Skeletal muscle satellite cell (primary cell): ENCODE measurements around the gene CXXC5.

ENCODE experiments used
- H3K27me3 ChIP-seq: 2 replicates; pipeline ENCODE4 v1.7.0; 2013; ENCODE audit warnings: low read length; ENCODE audit not compliant: control insufficient read depth, insufficient read depth
- H3K36me3 ChIP-seq: 2 replicates; pipeline ENCODE4 v1.7.0; 2013; ENCODE audit warnings: mild to moderate bottlenecking, control low read depth, low read length; ENCODE audit not compliant: insufficient read depth
- H3K4me1 ChIP-seq: 2 replicates; pipeline ENCODE4 v1.7.0; 2013; ENCODE audit warnings: low read length; ENCODE audit not compliant: control insufficient read depth, insufficient read depth
- H3K4me2 ChIP-seq: 2 replicates; pipeline ENCODE4 v1.7.0; 2013; ENCODE audit warnings: mild to moderate bottlenecking, low read length
- H3K4me3 ChIP-seq: 2 replicates; pipeline ENCODE4 v1.7.0; 2013; ENCODE audit warnings: low read length
- H3K9ac ChIP-seq: 2 replicates; pipeline ENCODE4 v1.7.0; 2013; ENCODE audit warnings: mild to moderate bottlenecking, low read depth, low read length, moderate library complexity
- H3K9me3 ChIP-seq: replicated peaks from 2 replicates; pipeline ENCODE4 v1.7.0; 2013; ENCODE audit warnings: mild to moderate bottlenecking, control low read depth, low read length

The CXXC5 gene

DNA sequence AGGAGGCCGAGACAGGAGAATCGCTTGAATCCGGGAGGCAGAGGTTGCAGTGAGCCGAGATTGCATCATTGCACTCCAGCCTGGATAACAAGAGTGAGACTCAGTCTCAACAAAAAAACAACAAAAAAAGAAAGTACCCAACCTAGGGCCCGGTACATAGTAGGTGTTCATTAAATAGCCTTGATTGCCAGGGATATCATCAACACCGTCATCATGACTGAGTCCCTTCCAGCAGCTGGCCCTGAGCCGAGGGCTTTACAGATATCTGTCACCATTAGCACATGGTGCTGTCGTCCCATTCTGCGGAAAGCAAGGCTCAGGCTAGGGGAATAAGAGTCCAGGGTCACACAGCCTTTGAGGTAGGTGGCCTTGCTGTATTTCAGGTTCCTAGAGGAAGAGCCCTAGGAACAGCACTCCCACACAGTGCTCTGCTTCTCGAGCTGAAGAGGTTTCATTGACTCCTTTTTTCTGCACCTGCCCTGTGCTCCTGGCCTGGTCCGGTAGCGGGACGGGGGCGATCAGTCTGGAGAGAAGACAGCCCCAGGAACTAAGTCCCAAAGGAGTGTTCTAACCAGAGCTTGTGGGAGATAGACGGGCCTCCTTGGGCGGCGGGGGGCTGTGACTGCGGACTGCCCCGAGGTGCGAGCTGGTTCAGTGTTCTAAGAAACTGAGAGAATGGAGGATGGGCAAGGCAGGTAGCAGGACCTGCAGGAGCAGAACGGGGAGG is 48.2 kb downstream of the CXXC5 start:
- H3K4me1 ChIP-seq: peaks cover 63% of the 10 kb centered on the region
- H3K36me3 ChIP-seq: no peaks in the 10 kb centered on the region
- H3K27me3 ChIP-seq: no peaks in the 10 kb centered on the region
- H3K9ac ChIP-seq: peak overlapping the region; percentile 82
- peak overlapping the region; percentile 61 for H3K4me3 ChIP-seq
- H3K9me3 ChIP-seq: no peaks in the 10 kb centered on the region
- peak overlapping the region; percentile 83 for H3K4me2 ChIP-seq

DNA sequence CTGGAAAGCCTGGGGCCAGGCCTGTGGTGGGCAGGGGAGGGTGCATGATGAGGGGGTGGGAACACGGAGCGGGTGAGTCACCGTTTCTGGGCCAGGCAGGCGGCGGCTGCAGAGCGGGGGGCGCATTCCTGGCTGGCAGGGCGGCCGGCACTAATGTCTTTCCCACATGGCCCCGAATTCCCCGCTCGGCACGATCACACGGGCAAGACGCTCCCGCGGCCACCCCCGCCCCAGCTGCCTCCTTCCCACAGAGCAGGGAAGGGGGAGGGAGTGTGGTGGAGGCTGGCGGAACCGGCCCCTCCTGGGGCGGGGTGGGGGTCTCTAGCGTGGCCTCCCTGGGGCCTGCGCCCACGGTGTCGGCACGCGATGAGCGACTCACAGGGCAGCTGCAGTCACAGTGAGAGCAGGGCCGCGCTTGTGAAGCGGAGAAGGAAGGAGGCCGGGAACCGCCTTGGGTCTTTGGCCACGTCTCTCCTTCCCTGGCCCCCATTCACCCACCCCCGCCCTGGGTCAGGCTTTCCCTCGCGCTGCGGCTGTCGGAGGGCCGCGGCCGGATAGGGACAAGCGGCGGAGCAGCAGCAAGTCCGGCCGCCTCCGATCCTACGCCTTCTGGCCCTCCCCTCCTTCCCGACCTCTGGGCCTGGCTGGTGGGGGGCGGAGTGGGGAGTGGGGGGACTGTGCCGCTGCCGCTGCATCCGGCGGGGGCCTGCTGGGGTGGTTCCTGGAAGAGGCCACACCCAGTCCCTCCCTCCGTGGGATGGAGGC is 48.9 kb downstream of the CXXC5 start:
- Histone ChIP-seq H3K4me1 (peaks cover 63% of the 10 kb centered on the region), H3K9ac (peak overlapping the region; percentile 82), H3K27me3 (no peaks in the 10 kb centered on the region), H3K36me3 (no peaks in the 10 kb centered on the region), H3K9me3 (no peaks in the 10 kb centered on the region), H3K4me2 (peak overlapping the region; percentile 83), H3K4me3 (peak overlapping the region; percentile 61)

DNA sequence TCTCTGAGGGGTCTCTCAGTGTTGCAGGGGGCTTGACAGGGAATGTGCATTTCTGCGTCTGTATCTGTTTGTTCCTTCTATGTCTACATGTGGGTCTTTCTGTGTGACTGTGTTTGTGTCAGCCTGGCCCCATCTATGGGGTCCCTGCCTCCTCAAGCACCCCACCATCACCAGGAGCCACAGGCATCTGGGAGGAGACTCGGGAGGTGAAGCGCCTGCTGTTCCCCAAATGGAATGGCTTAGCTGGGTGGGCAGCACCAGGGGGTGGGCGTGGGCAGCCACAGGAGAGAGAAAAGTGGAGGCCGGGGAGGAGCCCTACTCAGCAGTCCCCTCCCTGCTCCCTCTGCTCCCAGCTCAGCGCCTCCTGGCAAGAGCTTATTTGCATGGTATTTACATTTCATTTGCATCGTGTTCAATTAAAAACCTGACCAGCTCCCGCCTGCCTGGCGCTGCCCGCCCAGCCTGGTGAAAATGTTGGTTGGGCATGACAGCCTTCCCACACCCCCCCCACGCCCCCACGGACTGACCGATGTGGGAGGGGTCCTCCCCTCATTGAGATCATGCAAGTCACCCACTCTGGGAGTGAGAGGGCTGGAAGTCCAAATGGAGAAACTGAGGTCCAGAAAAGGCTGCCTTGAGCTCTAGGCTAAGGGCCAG is 50.5 kb downstream of the CXXC5 start:
- Histone ChIP-seq H3K36me3 (no peaks in the 10 kb centered on the region), H3K9me3 (no peaks in the 10 kb centered on the region), H3K4me3 (no peak overlapping the region), H3K9ac (peak overlapping the region; percentile 82), H3K4me1 (peaks cover 51% of the 10 kb centered on the region), H3K27me3 (no peaks in the 10 kb centered on the region), H3K4me2 (peak overlapping the region; percentile 83)

DNA sequence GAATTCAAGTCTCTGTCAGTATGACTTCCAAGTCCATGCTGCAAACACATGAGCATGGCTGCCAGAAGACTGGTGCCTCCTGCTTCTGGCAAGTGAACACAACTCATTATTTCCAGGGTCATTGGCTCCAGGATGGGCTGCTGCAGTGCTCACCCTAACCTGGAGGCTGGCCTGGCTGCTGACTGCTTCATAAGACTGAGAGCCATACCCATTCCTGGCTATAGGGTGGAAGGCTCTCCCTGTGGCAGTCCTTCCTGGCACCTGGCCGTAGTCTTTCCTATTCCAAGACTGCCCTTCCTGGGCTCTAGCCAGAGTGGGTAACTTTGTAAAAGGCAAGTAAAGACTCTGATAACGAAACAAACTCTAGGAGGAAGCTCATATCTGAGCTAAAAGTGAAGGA is 51.2 kb downstream of the CXXC5 start:
- Histone ChIP-seq H3K27me3 (no peaks in the 10 kb centered on the region), H3K4me1 (peaks cover 44% of the 10 kb centered on the region), H3K9me3 (no peaks in the 10 kb centered on the region)

DNA sequence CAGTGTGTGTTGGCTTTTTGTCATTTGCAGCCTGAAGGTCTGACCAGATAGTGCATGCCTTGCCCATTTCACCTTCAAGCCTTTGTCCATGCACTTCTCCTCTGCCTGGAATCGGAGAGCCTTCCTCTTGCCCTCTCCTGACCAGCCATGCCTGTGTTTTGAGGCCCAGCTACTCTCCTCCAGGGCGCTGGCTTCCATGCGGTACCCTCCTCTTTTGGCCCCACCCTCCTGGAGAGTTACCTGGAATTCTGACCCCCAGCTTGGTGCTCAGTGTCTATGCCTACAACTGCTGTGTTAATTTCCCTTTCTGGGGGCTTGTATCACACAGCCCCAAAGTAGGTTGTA is 52.5 kb downstream of the CXXC5 start:
- Histone ChIP-seq H3K9ac (no peak overlapping the region), H3K36me3 (no peaks in the 10 kb centered on the region), H3K27me3 (no peaks in the 10 kb centered on the region), H3K4me3 (no peak overlapping the region), H3K4me1 (peaks cover 37% of the 10 kb centered on the region), H3K4me2 (no peak overlapping the region), H3K9me3 (no peaks in the 10 kb centered on the region)

More for the DNA sequence above, 51.2 kb downstream of the CXXC5 start:
- Histone ChIP-seq H3K36me3 (no peaks in the 10 kb centered on the region), H3K9ac (no peak overlapping the region), H3K4me2 (no peak overlapping the region), H3K4me3 (no peak overlapping the region)

DNA sequence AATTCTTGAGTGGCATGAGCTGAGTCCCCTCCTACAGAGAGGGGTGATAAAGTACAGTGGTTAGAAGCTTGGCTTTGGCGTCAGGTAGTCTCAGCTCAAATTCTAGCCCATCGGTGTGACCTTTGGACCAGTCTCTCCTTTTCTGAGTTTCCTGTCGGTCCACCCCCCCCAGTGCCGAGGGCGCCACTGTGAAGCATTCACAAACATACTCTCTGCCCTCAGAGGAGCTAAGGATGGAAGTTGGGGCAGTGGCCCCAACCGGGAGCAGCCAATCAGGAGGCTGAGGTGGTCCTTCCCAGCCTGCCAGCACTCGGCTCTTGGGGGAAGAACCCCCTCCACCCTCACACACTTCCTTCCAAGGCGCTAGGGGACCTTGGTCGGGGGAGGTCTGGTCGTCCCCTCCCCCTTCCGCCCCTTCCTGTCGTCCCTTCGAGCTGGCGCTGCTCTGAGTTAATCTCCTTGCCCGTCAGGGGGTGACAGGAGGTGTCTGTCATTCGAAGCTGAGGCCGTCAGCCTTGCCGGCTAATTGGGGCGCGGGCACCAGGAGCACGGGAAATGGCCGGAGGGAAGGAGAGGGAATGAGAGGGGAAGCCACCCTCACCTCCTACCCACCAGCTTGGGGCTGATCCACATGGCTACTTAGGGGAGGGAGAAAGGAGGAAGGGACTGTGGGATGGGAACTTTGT is 53.0 kb downstream of the CXXC5 start:
- Histone ChIP-seq H3K36me3 (no peaks in the 10 kb centered on the region), H3K9me3 (no peaks in the 10 kb centered on the region), H3K4me1 (peaks cover 32% of the 10 kb centered on the region), H3K4me3 (no peak overlapping the region), H3K27me3 (no peaks in the 10 kb centered on the region), H3K4me2 (no peak overlapping the region), H3K9ac (no peak overlapping the region)

DNA sequence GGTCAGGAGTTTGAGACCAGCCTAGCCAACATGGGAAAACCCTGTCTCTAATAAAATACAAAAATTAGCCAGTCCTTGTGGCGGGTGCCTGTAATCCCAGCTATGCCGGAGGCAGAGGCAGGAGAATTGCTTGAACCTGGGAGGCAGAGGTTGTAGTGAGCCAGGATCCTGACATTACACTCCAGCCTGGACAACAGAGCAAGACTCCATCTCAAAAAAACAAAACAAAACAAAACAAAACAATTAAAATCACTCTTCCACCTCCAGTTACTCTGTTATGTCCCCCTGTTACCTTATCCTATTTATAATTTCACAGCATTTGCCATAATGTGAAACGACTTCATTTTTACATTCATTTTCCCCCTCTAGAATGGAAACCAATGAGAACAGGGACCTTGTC is 54.4 kb downstream of the CXXC5 start:
- H3K27me3 ChIP-seq: no peaks in the 10 kb centered on the region
- H3K4me2 ChIP-seq: no peak overlapping the region
- no peaks in the 10 kb centered on the region for H3K9me3 ChIP-seq
- no peaks in the 10 kb centered on the region for H3K36me3 ChIP-seq
- no peak overlapping the region for H3K9ac ChIP-seq
- H3K4me1 ChIP-seq: peaks cover 18% of the 10 kb centered on the region
- no peak overlapping the region for H3K4me3 ChIP-seq

DNA sequence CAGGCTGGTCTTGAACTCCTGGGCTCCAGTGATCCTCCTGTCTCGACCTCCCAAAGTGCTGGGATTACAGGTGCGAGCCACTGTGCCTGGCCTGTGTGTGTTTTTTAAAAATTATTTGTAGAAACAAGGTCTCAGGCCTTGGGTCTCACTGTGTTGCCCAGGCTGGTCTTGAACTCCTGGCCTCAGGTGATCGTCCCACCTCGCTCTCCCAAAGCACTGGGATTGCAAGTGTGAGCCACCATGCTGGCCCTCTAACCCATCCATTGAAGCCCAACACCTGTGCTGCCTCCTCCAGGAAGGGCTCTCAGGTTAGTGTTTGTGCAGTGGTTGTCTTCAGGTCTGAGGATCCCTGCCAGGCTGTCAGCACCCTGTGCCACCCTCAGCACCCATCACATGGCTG is 56.6 kb downstream of the CXXC5 start:
- Histone ChIP-seq H3K9ac (no peak overlapping the region), H3K4me1 (peaks cover 20% of the 10 kb centered on the region), H3K4me3 (no peak overlapping the region), H3K27me3 (no peaks in the 10 kb centered on the region), H3K9me3 (no peaks in the 10 kb centered on the region), H3K4me2 (no peak overlapping the region), H3K36me3 (no peaks in the 10 kb centered on the region)

DNA sequence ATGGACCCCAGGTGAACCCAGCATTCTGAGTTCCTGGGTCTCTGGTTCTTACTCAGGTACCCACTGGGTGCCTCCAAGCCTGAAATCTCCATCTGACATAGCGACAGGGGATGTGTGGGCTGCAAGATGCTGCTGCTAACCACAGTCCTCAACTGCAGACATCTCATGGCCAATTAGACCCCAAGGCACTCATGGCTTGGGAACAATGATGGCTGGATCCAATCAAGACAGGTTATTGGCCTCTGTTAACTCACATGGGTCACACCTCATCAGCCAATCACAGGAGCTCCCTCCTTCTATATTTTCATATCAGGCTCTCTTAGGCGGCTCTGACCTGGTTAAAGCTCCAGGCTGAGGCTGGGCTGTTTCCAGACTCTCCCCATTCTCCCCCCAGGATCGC is 57.0 kb downstream of the CXXC5 start:
- no peaks in the 10 kb centered on the region for H3K36me3 ChIP-seq
- no peak overlapping the region for H3K4me2 ChIP-seq
- H3K4me1 ChIP-seq: peaks cover 24% of the 10 kb centered on the region
- no peaks in the 10 kb centered on the region for H3K27me3 ChIP-seq
- no peaks in the 10 kb centered on the region for H3K9me3 ChIP-seq
- no peak overlapping the region for H3K4me3 ChIP-seq
- no peak overlapping the region for H3K9ac ChIP-seq

DNA sequence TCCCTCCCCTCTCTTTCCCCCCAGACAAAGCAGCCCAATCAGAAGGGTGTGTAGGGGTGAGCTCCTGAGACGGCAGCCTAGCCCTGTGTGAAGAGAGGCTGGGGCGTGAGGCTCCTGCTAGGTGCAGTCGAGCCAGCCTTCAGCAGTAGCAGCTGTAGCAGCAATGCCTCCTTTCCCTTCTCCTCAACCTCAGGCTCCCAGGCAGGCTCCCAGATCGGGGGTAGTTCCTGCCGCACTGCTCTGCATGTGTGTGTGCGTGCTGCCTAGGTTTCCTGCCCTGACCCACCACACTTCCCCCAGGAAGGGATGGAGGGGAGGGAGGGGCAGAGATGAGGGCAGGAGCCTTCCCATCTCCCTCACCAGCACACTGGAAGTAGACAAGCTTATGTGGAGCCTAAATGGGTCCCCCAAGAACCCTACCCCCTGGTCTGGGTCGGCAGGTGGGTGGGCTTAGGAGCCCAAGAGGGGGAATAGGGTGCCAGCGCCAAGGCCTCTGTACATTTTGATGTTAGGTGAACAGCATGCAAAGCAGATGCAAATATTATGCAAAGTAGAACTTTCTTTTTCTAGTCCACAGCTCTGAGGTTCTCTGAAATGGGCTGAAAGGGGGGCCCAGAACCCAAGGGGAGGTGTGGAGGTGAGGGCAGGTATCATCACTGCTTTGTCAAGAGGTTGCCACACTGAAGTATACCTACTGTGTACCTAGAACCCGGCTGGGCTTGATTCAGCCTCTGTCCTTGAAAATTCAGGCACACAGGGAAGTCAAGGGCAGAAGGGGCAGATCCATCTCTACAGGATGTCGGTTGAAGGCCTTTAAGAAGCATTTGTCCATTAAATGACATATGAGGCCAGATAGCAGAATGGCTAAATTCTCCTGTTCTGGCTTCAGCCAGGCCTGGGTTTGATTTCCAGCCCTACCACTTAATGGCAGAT is 57.8 kb downstream of the CXXC5 start:
- Histone ChIP-seq H3K36me3 (no peaks in the 10 kb centered on the region), H3K4me2 (no peak overlapping the region), H3K4me1 (peaks cover 31% of the 10 kb centered on the region), H3K9me3 (no peaks in the 10 kb centered on the region), H3K27me3 (no peaks in the 10 kb centered on the region), H3K4me3 (no peak overlapping the region), H3K9ac (no peak overlapping the region)
